ENCODE measurements around the gene PIK3R5. TPM values are rescaled to one million over a fixed set of nuclear protein-coding genes. Genes with fewer than 3 reads are reported as not detected.
A peak's percentile ranks its signal among the peaks of the same experiment; 100 is the strongest.
"Not testable (repeated sequence)": the region's sequence is repeated elsewhere in the genome, so short reads cannot be mapped to it uniquely, and the experiment has no call there.

PIK3R5 gene
- total RNA-seq, 2 donors from 2014 or later: 3.2 to 4.9 TPM

- no peak for ATAC-seq
- intact Hi-C loops (cut with DNase I, micrococcal nuclease): no loop called here
- DNase-seq: no peak
These were observed 73.2 kb downstream of the PIK3R5 start for GRCh38 chr17:8892338-8892690.

- ATAC-seq (no peak), DNase-seq (no peak)
- intact Hi-C loops (cut with DNase I, micrococcal nuclease): no loop called here
These were observed 74.8 kb downstream of the PIK3R5 start for GRCh38 chr17:8890671-8891070.

DNA sequence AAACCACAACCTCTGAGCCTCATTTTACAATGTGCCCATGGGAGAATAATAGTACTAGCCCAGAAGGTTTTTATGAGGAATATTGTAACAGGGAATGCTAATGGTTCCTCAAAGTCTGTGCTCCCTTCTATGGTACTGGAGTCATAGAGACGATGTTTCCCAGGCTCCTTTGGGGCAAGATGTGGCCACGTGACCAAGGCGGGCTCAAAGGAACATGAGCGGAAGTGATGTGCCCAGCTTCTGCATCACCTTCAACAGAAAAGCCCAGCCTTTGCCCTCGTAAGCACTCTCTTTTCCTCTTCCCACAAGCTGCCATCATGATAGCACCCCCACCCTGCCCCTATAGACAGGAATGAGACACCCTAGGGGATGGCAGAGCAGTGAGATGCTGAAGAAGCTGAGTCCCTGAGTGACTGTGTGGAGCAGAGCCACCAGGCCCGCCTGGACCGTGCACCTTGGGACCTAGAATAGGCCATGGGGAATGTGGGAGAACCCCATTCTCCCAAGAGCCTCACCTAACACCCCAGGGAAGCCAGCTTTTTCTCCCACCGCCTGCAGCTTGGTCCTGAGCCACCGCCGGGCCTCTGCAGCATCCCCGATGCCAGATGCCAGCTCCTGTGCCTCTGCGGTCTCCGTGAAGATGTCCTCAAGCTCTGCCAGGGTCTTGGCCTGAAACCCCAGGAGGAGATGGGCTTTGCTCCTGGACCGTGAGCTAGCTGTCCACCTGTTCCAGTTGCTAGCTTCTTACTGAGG is 75.9 kb downstream of the PIK3R5 start:
- ATAC-seq (no peak), DNase-seq (no peak)
- intact Hi-C loops (cut with DNase I, micrococcal nuclease): no loop called here

- DNase-seq (no peak), ATAC-seq (no peak)
- intact Hi-C loops (cut with DNase I, micrococcal nuclease): no loop called here
These were observed 76.7 kb downstream of the PIK3R5 start for GRCh38 chr17:8888704-8889302.

- DNase-seq (peak in 1 of 2 donors; percentile 32), ATAC-seq (peak; percentile 52)
- intact Hi-C loops (cut with DNase I, micrococcal nuclease): no loop called here
These were observed 77.4 kb downstream of the PIK3R5 start for GRCh38 chr17:8887834-8888703.

DNA sequence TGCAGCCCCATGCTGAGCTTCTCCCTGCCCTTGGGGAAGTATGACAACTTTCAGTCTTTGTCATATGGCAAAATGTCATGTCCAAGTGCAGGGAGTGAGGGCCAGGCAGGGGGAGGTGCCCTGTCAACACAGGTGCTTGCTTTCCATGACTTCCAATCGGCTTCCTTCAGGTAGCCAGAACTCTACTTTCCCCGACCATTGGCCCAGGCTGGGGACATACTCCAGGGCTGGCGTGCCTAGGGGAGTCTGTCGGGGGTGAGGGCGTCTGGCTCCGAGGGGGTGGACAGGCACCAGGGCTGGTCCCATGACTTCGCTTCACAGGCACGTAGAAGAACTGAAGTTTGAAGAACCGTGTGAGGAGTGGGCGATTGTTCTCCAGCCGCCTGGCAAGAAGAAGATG is 78.2 kb downstream of the PIK3R5 start:
- intact Hi-C loops (cut with DNase I, micrococcal nuclease): no loop called here
- DNase-seq (no peak), ATAC-seq (no peak)

DNA sequence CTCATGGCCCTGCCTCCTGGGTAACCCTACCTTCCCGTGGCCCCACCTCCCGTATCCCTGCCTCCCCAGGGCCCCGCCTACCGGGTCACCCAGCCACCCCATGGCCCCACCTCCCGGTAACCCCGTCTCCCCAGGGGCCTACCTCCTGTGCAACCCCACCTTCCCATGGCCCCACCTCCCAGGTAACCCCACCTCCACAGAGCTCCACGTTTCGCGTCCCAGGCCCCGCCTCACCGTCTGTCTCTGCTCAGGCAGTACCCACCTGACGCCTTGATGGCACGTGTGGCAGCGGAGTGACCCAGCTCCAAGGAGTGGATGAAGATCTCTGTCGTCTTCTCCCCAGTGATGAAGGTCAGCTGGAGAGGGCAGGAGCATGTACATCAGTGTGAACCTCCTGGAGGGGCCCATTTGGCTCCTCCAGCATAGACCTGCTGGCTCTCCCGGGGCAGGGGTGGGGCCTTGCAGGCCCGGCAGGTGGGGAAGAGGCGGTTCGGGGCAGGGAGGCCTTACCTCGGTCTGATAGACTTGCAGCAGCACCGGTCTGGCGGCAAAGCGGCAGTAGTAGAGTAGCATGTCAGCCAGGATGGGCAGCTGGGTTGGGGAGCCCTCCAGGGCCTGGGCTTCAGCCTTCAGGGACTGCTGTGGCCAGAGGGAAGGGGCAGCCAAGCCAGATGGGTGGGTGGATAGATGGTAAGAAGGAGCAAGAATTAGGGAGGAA is 79.4 kb downstream of the PIK3R5 start:
- intact Hi-C loops (cut with DNase I, micrococcal nuclease): no loop called here
- no peak for DNase-seq
- ATAC-seq: no peak

DNA sequence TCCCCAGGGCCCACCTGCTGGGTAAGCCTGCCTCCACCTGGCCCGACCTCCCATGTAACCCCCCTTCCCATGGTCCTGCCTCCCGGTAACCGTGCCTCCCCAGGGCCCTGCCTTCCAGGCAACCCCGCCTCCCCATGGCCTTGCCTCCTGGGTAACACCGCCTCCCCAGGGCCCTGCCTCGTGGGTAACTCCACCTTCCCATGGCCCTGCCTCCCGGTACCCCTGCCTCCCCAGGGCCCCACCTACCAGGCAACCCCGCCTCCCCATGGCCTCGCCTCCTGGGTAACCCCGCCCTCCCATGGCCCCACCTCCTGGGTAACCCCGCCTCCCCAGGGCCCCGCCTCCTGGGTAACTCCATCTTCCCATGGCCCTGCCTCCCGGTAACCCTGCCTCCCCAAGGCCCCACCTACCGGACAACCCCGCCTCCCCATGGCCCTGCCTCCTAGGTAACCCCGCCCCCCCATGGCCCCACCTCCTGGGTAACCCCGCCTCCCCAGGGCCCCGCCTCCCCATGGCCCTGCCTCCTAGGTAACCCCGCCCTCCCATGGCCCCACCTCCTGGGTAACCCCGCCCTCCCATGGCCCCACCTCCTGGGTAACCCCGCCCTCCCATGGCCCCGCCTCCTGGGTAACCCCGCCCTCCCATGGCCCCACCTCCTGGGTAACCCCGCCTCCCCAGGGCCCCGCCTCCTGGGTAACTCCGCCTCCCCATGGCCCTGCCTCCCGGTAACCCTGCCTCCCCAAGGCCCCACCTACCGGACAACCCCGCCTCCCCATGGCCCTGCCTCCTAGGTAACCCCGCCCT is 80.1 kb downstream of the PIK3R5 start:
- ATAC-seq; DNase-seq; intact Hi-C loops (cut with DNase I, micrococcal nuclease): not testable (repeated sequence)

- ATAC-seq (no peak), DNase-seq (no peak)
- intact Hi-C loops (cut with DNase I, micrococcal nuclease): no loop called here
These were observed 81.0 kb downstream of the PIK3R5 start for GRCh38 chr17:8884336-8884990.

DNA sequence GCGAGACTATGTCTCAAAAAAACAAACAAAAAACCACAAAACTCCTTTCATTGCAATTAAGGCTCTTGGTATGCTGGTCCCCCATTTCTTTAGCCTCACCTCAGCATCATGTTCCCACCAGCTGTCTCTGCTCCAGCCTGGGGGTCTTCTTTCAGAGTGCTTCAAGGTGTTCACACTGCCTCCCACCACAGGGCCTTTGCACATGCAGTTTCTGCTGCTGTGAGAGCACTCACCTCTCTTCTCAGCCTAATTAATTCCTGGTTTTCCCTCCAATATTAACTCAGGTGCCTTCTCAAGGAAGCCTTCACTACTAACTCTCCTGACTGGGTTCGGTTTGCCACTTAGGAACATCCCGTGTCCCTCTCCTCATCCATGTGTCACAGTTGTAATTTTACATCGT is 82.2 kb downstream of the PIK3R5 start:
- intact Hi-C loops (cut with DNase I, micrococcal nuclease): no loop called here
- ATAC-seq: no peak
- DNase-seq: no peak

DNA sequence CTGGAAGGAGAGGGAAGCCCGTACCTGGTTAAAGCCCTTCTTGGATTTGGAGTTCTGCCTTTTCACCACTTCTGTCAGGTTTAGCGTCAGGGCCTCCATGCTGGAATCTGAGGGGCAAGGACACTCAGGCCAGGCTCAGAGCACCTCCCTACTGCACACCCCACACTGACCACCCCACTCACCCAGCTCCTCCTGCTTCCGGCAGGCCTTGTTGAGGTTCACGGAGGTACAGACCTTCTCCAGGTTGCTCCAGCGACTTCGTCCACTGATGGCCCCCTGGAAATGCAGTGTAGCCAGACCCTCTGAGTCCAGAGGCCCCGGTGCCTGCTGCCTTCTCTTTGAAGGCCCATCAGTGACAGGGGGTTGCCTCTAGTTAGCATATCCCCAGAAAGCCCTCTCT is 83.9 kb downstream of the PIK3R5 start:
- DNase-seq (no peak), ATAC-seq (no peak)
- intact Hi-C loops (cut with DNase I, micrococcal nuclease): no loop called here

DNA sequence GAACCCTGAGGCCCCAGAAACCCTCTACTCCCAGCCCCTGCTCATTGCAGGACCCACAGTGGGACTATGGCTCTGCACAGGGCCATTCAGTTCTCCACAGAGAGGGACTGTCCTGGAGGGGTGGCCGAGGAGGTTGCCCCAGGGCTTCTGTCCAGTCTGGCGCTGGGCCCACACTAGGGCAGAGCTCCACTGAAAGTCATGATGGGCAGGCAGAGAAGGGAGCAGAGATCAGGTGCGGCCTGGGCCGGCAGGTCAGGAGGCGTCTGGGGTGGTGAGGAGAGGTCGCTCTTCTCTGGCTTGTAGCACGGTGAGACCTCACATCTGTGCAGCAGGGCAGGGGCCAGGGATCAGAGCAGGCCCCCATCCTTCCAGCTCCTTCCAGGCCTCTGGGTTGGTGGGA is 85.0 kb downstream of the PIK3R5 start:
- ATAC-seq (no peak), DNase-seq (no peak)
- intact Hi-C loops (cut with DNase I, micrococcal nuclease): no loop called here

- ATAC-seq: no peak
- intact Hi-C loops (cut with DNase I, micrococcal nuclease): no loop called here
- no peak for DNase-seq
These were observed 86.1 kb downstream of the PIK3R5 start for GRCh38 chr17:8879410-8879809.

- intact Hi-C loops (cut with DNase I, micrococcal nuclease): no loop called here
- ATAC-seq (no peak), DNase-seq (no peak)
These were observed 87.5 kb downstream of the PIK3R5 start for GRCh38 chr17:8877984-8878383.

GRCh38 chr17:8875957-8876356 is 89.5 kb downstream of the PIK3R5 start:
- ATAC-seq (no peak), DNase-seq (no peak)
- intact Hi-C loops (cut with DNase I, micrococcal nuclease): no loop called here

DNA sequence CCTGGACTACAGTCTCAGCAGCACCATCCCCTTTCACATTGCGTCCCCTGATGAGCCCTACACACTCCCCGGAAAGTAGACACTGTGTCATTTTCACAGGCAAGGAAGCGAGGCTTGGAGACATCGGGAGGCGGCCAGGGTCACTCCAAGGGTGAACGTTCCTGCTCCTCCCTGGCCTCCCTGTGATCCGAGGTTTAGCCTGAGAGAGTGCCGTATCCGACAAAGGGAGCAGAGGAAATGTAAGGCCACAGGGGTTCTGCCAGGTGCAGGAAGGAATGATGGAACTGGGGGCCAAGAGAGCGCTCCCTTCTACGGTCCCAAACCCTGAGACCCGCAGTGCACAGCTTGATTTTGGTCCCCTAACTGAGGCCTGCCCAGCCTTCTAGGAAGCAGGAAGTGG is 90.1 kb downstream of the PIK3R5 start:
- no peak for DNase-seq
- intact Hi-C loops (cut with DNase I, micrococcal nuclease): no loop called here
- no peak for ATAC-seq

DNA sequence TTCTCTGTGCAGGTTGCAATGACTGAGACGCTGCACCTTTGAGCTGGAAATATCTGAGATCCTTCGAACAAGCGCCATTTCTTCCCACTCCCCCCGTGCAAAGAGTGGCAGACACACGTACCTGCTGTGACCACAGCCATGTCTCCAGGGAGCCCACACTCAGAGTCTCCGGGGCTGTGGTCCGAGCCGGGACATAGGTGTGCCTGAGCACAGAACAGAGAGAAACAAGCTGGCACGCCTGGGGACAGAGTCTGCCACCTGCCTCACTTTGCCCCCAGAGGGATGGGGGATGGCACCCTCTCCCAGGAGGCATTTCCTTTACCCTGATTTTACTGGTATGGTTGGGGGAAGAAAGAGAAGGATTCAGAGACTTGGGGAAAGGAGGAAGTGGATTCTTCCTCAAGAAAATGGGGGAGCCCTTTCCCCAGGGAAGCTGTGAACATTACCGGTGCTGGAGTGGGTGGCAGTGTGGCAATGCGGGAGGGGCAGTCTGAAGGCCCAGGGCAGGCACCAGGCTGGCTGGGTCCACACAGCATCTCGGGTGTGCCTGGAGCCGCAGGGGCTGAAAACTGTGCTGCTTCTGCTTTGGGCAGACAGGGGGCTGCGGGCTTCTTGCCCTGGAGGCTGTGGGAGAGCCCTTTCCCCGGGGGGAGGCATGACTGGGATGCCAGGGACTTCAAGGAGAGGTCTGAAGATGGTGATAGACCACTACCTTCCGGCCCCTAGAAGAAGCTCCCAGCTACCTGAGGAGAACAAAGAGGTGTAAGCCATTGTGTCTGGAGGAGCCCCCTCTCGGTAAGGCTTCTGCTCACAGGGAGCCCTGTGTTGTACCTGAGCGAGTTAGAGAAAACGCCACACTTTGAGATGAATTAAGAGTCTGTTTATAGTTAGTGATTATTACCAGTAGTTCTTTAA is 91.4 kb downstream of the PIK3R5 start:
- DNase-seq (no peak), ATAC-seq (no peak)
- intact Hi-C loops (cut with DNase I, micrococcal nuclease): no loop called here
